Stomach (tissue), 9 donors: ENCODE measurements around the gene ODF2L. TPM values are rescaled to one million over a fixed set of nuclear protein-coding genes. Genes with fewer than 3 reads are reported as not detected.

Experiments
- DNase-seq, 2 donors: peaks; one replicate each; pipeline versions ENCODE4 v3.0.0 to v3.0.0-alpha.2; 2013 to 2019
- H3K27ac ChIP-seq, 5 donors: fragments of 200-600 bp in 4 of 5; sonication (generic) in 4 of 5; one replicate each; pipeline ENCODE4 v1.5.1; 2013 to 2019; ENCODE audit warnings: mild to moderate bottlenecking in 1 of 5, moderate library complexity in 1 of 5
- H3K27me3 ChIP-seq, 3 donors: fragments of 200-600 bp; sonication (generic); one replicate each; pipeline ENCODE4 v1.5.1; 2017 to 2019; ENCODE audit warnings: mixed run types in 1 of 3
- H3K36me3 ChIP-seq, 4 donors: fragments of 200-600 bp; sonication (generic); 1 replicate in 3 of 4; 2 replicates in 1 of 4; pipeline ENCODE4 v1.5.1; 2016 to 2019
- H3K4me1 ChIP-seq, 4 donors: fragments of 200-600 bp; sonication (generic); one replicate each; pipeline ENCODE4 v1.5.1; 2016 to 2019
- H3K4me3 ChIP-seq, 4 donors: fragments of 200-600 bp; sonication (generic) in 3 of 4; one replicate each; pipeline ENCODE4 v1.5.1; 2016 to 2019; ENCODE audit warnings: mild to moderate bottlenecking in 1 of 4
- H3K9me3 ChIP-seq, 4 donors: fragments of 200-600 bp; sonication (generic); one replicate each; pipeline ENCODE4 v1.5.1; 2016 to 2019
- CTCF ChIP-seq, 7 experiments: fragments of 450-650 bp in 4 of 7; fragments of 200-600 bp in 3 of 7; sonication (generic) in 3 of 7; IDR thresholded peaks; one replicate each; pipeline ENCODE4 v1.5.1; 2016 to 2019; ENCODE audit warnings: antibody characterized with exemption in 7 of 7, control low read depth in 2 of 7, mild to moderate bottlenecking in 1 of 7
- EP300 ChIP-seq: sonication (generic); formaldehyde crosslinking; IDR thresholded peaks from one replicate; pipeline ENCODE4 v1.6.1; 2017; ENCODE audit warnings: antibody characterized with exemption
- POLR2A ChIP-seq, 4 donors: fragments of 450-650 bp; IDR thresholded peaks; one replicate each; pipeline ENCODE4 v1.6.1; 2016; ENCODE audit warnings: antibody characterized with exemption in 4 of 4, control low read depth in 2 of 4, mild to moderate bottlenecking in 1 of 4, moderate library complexity in 1 of 4
- POLR2AphosphoS5 ChIP-seq, 3 donors: sonication (generic); formaldehyde crosslinking; IDR thresholded peaks; one replicate each; pipeline ENCODE4 v1.6.1; 2016; ENCODE audit warnings: antibody characterized with exemption in 3 of 3
- WGBS, 5 donors: extraction: QIAGEN DNeasy Blood & Tissue Kit in 3 of 5; methylation state at CpG; one replicate each; pipeline versions ENCODE4 v1.1.5 to v1.1.7; 2013 to 2018; 5-methylcytosine and 5-hydroxymethylcytosine counted together
- intact Hi-C: fragments of 100-400 bp; cut with DNase I; formaldehyde crosslinking; loops from one replicate; pipeline ENCODE4 v1.15.1; 2023; ENCODE audit warnings: low total_unique reads
- polyA plus RNA-seq, 3 donors: library from polyadenylated mRNA; stranded (reverse); fragments of 200-250 nt; gene quantifications; one replicate each; pipeline ENCODE4 v1.2.3, GENCODE V29; 2013
- total RNA-seq, 5 donors: library from RNA; depleted of rRNA; stranded (reverse); fragments of >200 nt; gene quantifications; one replicate each; pipeline versions ENCODE4 v1.1.0 to v1.2.3, GENCODE V29; 2014 to 2016
- donor health status: healthy with polysubstance abuse.
- donor health status: Bipolar disorder and iron deficiency.
- donor health status: healthy.

The ODF2L gene
- total and polyA plus RNA-seq, 8 donors = 6.0 to 159 (median 49.2) TPM

DNA sequence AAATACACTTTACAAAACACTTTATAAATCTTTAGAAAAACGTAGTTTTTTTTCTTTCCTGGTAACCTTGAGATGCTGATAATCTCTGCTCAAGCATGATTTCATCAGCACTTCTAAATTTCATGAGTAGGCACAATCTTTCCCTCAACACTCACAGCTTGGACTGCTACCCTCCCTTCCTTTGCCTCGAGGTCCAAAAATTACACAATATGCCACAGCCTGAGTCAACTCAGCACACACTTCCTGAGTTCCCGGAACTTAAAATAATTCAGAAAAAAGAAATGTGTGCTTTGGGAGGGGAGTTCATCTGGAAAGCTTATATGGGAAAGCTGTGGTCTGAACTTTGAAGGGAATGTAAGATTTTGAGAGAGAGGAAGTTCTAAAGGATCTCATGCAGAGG is 33.7 kb upstream of the ODF2L start:
- H3K36me3 ChIP-seq = no peaks in the 10 kb centered on the region
- peak in 1 of 2 donors; percentile 71 for DNase-seq
- H3K4me1 ChIP-seq = peaks cover 3 to 31% (median 7%) of the 10 kb centered on the region in 4 donors
- WGBS, 5 donors = 2 to 8% (median 7%) methylated on average over 3 of the region's 3 CpGs
- TF ChIP-seq POLR2A (IDR thresholded peaks at IDR 0.05) = no peak
- TF ChIP-seq CTCF (IDR thresholded peaks at IDR 0.05) = no peak
- TF ChIP-seq POLR2AphosphoS5 (IDR thresholded peaks at IDR 0.05) = peak in 2 of 3 donors; percentile 21 to 72
- H3K27ac ChIP-seq = peak overlapping the region in 4 of 5 donors; percentile 47 to 82 (median 67)
- intact Hi-C loops = no loop called here
- no peak overlapping the region for H3K4me3 ChIP-seq
- H3K9me3 ChIP-seq = no peaks in the 10 kb centered on the region
- H3K27me3 ChIP-seq = peaks cover 0 to 44% (median 0%) of the 10 kb centered on the region in 3 donors

- no peak for DNase-seq
- Histone ChIP-seq H3K27me3 (peaks cover 0 to 51% (median 0%) of the 10 kb centered on the region in 3 donors), H3K4me1 (peaks cover under 1 to 25% (median 7%) of the 10 kb centered on the region in 4 donors), H3K36me3 (no peaks in the 10 kb centered on the region), H3K9me3 (no peaks in the 10 kb centered on the region), H3K27ac (peak overlapping the region in 2 of 5 donors; percentile 21 to 82), H3K4me3 (no peak overlapping the region)
- TF ChIP-seq EP300 (no peak), POLR2A (IDR thresholded peaks at IDR 0.05) (no peak), CTCF (IDR thresholded peaks at IDR 0.05) (no peak), POLR2AphosphoS5 (IDR thresholded peaks at IDR 0.05) (no peak)
- intact Hi-C loops = no loop called here
- WGBS, 5 donors = 75 to 81% (median 78%) methylated on average over 7 of the region's 7 CpGs
Observed at GRCh38 chr1:86429122-86429725, 33.1 kb upstream of the ODF2L start.

DNA sequence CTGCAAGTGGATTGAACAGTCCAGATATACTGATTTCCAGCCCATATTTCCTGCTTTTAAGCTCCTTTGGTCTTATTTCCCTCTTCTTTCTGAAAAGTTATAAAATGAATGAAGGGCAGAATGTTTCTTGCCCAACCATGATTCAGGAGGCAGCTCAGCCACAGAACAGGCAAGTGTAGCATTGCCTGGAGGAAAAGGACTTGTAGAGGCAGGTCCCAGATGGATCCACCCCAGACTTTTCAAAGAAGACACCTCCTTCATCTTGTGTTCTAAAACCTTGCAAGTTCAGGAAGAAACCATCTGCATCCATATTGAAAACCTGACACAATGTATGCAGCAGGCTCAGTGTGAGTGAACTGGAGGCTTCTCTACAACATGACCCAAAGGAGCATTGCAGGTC is 27.8 kb upstream of the ODF2L start, which contains the start of gene CLCA2:
Gene CLCA2 (plus strand): TSS at position 299 of the 400 bp plus-strand sequence. CDS start 77 bp downstream, at position 376.
- TF ChIP-seq POLR2AphosphoS5 (IDR thresholded peaks at IDR 0.05) = no peak
- no peak for TF ChIP-seq CTCF (IDR thresholded peaks at IDR 0.05)
- TF ChIP-seq POLR2A (IDR thresholded peaks at IDR 0.05) = no peak
- no peak for TF ChIP-seq EP300
- intact Hi-C loops = no loop called here
- H3K9me3 ChIP-seq = no peaks in the 10 kb centered on the region
- H3K27me3 ChIP-seq = peaks cover 0 to 44% (median 7%) of the 10 kb centered on the region in 3 donors
- DNase-seq = no peak
- no peak within 1 kb of the TSS for H3K4me3 ChIP-seq
- H3K4me1 ChIP-seq = peaks cover 0 to 8% (median 0%) of the 10 kb centered on the region in 4 donors
- no peaks in the 10 kb centered on the region for H3K36me3 ChIP-seq
- no peak within 1 kb of the TSS for H3K27ac ChIP-seq

DNA sequence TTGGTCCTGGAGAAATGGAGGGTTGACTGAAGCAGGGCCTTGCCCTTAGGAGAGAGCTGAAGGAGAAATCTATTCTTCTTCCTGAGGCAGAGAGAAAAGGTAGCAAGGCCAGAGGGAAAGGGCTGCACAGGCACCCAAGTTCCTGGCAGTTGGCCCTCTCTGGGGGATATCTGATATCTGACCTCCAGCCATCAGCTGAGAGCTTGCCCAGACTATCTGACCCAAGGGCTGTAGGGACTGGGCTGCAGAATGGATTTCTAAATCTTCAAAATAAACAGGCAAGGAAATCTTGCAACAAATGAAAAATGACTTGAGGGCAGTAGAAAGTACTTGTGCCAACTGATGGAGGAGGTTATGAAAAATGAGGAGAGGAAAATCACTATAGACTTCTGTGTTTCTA is 27.4 kb upstream of the ODF2L start:
- Histone ChIP-seq H3K27me3 (peaks cover 0 to 41% (median 7%) of the 10 kb centered on the region in 3 donors), H3K4me1 (peaks cover 0 to 8% (median 0%) of the 10 kb centered on the region in 4 donors), H3K27ac (no peak overlapping the region), H3K9me3 (no peaks in the 10 kb centered on the region), H3K36me3 (no peaks in the 10 kb centered on the region), H3K4me3 (no peak overlapping the region)
- intact Hi-C loops = no loop called here
- TF ChIP-seq EP300 (no peak), POLR2A (IDR thresholded peaks at IDR 0.05) (no peak), CTCF (IDR thresholded peaks at IDR 0.05) (no peak), POLR2AphosphoS5 (IDR thresholded peaks at IDR 0.05) (no peak)
- DNase-seq = no peak
